Measurements from ENCODE around the gene SNRNP27.
"Not testable (repeated sequence)": the region's sequence is repeated elsewhere in the genome, so short reads cannot be mapped to it uniquely, and the experiment has no call there.

SNRNP27 gene

DNA sequence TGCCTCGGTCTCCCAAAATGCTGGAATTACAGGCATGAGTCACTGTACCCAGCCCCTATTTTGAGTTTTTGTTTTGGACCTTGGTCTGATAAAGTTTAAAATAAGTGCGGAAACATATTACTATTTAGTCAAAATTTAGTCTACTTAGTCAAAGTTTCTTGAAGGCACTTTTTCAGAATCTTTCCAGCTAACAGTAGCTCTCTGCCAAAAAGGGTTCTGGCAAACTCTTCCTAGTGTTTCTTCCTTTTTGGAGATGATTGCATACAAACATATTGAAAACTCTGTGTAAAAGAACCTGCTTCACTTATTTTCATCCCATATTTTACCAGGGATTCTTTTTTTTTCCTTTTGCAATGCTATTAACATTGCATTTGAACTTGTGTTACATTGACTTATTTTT is 35.5 kb upstream of the SNRNP27 start:
- Histone ChIP-seq H3K4me3 (ENCODE audit: insufficient read length, low read depth) (no peak overlapping the region), H3K9ac (ENCODE audit: insufficient read length, low read depth) (no peak overlapping the region), H3K36me3 (ENCODE audit: insufficient read depth, insufficient read length, low read length) (peaks cover 4% of the 10 kb centered on the region), H3K9me3 (ENCODE audit: insufficient read depth, low read length) (no peaks in the 10 kb centered on the region), H3K27me3 (ENCODE audit: insufficient read depth, insufficient read length) (no peaks in the 10 kb centered on the region), H3K4me1 (ENCODE audit: insufficient read depth, insufficient read length) (no peaks in the 10 kb centered on the region)
- TF ChIP-seq SUZ12 (IDR thresholded peaks at IDR 0.05; ENCODE audit: extremely low read depth, insufficient read depth, insufficient read length) (no peak), ZNF274 (IDR thresholded peaks at IDR 0.05; ENCODE audit: low read depth, low read length) (no peak), YY1 (IDR thresholded peaks at IDR 0.05; ENCODE audit: insufficient read depth, insufficient read length) (no peak)
- DNase-seq (ENCODE audit: low read depth, low spot score): no peak

DNA sequence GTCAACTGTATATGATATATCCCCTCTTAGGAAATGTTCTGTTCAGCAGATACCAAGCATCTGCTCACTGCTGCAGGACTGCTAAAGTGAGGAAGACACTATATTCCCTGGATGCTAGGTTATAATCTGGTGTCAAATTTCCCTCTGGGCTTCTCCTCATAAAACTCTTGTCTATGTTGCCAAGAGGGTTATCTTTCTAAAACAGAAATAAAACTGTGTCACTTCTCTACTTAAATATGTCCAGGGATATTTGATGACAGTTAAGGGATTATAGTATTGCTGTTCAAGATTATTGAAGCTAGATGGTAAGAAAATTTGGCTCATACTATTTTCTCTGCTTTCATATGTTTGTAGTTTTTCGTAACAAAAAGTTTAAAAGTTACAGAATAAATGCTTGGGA is 30.5 kb upstream of the SNRNP27 start:
- H3K9me3 ChIP-seq (ENCODE audit: insufficient read depth, low read length): no peaks in the 10 kb centered on the region
- peaks cover 37% of the 10 kb centered on the region for H3K36me3 ChIP-seq (ENCODE audit: insufficient read depth, insufficient read length, low read length)
- no peak for TF ChIP-seq YY1 (IDR thresholded peaks at IDR 0.05; ENCODE audit: insufficient read depth, insufficient read length)
- no peak for TF ChIP-seq SUZ12 (IDR thresholded peaks at IDR 0.05; ENCODE audit: extremely low read depth, insufficient read depth, insufficient read length)
- TF ChIP-seq ZNF274 (IDR thresholded peaks at IDR 0.05; ENCODE audit: low read depth, low read length): no peak
- H3K4me1 ChIP-seq (ENCODE audit: insufficient read depth, insufficient read length): no peaks in the 10 kb centered on the region
- no peak overlapping the region for H3K4me3 ChIP-seq (ENCODE audit: insufficient read length, low read depth)
- no peak for DNase-seq (ENCODE audit: low read depth, low spot score)
- H3K9ac ChIP-seq (ENCODE audit: insufficient read length, low read depth): no peak overlapping the region
- H3K27me3 ChIP-seq (ENCODE audit: insufficient read depth, insufficient read length): no peaks in the 10 kb centered on the region

DNA sequence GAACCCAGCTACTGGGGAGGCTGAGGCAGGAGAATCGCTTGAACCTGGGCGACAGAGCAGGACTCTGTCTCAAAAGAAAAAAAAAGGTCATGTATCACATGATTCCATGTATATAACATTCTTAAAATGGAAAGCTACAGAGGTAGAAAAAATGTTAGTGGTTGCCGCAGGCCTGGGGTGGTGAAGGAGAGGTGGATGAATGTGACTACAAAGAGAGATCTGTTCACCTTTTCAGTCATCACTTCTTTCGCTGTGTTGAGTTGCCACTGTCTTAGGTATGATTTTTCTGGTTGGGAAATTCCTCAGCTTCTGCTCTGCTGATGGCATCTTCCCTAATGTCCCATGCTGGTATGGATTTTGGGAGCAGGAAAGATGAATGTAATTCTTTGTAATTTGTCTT is 5.3 kb upstream of the SNRNP27 start:
- Histone ChIP-seq H3K9ac (ENCODE audit: insufficient read length, low read depth) (no peak overlapping the region), H3K36me3 (ENCODE audit: insufficient read depth, insufficient read length, low read length) (no peaks in the 10 kb centered on the region), H3K9me3 (ENCODE audit: insufficient read depth, low read length) (no peaks in the 10 kb centered on the region), H3K4me3 (ENCODE audit: insufficient read length, low read depth) (no peak overlapping the region), H3K4me1 (ENCODE audit: insufficient read depth, insufficient read length) (no peaks in the 10 kb centered on the region), H3K27me3 (ENCODE audit: insufficient read depth, insufficient read length) (no peaks in the 10 kb centered on the region)
- no peak for DNase-seq (ENCODE audit: low read depth, low spot score)
- TF ChIP-seq SUZ12 (IDR thresholded peaks at IDR 0.05; ENCODE audit: extremely low read depth, insufficient read depth, insufficient read length): no peak
- no peak for TF ChIP-seq ZNF274 (IDR thresholded peaks at IDR 0.05; ENCODE audit: low read depth, low read length)
- no peak for TF ChIP-seq YY1 (IDR thresholded peaks at IDR 0.05; ENCODE audit: insufficient read depth, insufficient read length)

DNA sequence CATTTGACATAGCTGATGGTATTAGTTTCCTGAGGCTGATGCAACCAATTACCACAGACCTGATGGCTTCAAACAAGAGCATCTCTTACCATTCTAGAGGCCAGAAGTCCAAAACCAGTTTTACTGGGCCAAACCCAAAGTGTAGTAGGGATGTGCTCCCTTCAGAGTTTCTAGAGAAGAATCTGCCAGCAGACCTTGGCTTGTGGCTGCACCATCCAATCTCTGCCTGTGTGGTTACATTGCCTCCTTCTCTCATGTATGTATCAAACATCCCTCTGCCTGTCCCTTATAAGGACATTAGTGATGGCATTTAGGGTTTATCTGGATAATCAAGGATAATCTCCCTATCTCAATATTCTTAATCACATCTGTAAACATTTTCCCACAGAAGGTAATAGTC is 4.5 kb upstream of the SNRNP27 start:
- H3K9me3 ChIP-seq (ENCODE audit: insufficient read depth, low read length): no peaks in the 10 kb centered on the region
- no peak overlapping the region for H3K9ac ChIP-seq (ENCODE audit: insufficient read length, low read depth)
- no peaks in the 10 kb centered on the region for H3K4me1 ChIP-seq (ENCODE audit: insufficient read depth, insufficient read length)
- TF ChIP-seq YY1 (IDR thresholded peaks at IDR 0.05; ENCODE audit: insufficient read depth, insufficient read length) (no peak), SUZ12 (IDR thresholded peaks at IDR 0.05; ENCODE audit: extremely low read depth, insufficient read depth, insufficient read length) (no peak), ZNF274 (IDR thresholded peaks at IDR 0.05; ENCODE audit: low read depth, low read length) (no peak)
- no peaks in the 10 kb centered on the region for H3K36me3 ChIP-seq (ENCODE audit: insufficient read depth, insufficient read length, low read length)
- no peak for DNase-seq (ENCODE audit: low read depth, low spot score)
- H3K27me3 ChIP-seq (ENCODE audit: insufficient read depth, insufficient read length): no peaks in the 10 kb centered on the region
- no peak overlapping the region for H3K4me3 ChIP-seq (ENCODE audit: insufficient read length, low read depth)

DNA sequence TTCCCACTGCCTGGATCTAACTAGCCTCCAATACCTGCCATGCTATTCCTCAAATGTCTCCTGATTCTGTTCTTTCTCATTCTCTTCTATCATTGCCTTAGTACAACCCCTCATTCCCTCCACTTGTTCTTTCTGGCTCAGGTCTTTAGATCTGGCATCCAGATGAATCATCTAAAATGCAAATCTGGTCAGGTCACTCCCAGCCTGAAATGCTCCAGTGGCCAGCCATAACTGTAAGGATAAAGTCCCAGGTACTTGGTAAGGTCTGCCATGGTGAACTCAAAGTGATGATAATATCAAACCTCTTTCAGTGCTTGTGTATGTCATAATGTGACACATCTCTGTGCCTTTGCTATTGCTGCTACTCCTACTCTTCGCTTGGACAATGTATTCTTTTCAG is 2.9 kb upstream of the SNRNP27 start:
- no peak overlapping the region for H3K9ac ChIP-seq (ENCODE audit: insufficient read length, low read depth)
- DNase-seq (ENCODE audit: low read depth, low spot score): no peak
- no peaks in the 10 kb centered on the region for H3K27me3 ChIP-seq (ENCODE audit: insufficient read depth, insufficient read length)
- no peaks in the 10 kb centered on the region for H3K9me3 ChIP-seq (ENCODE audit: insufficient read depth, low read length)
- TF ChIP-seq SUZ12 (IDR thresholded peaks at IDR 0.05; ENCODE audit: extremely low read depth, insufficient read depth, insufficient read length) (no peak), YY1 (IDR thresholded peaks at IDR 0.05; ENCODE audit: insufficient read depth, insufficient read length) (no peak)
- peaks cover 9% of the 10 kb centered on the region for H3K36me3 ChIP-seq (ENCODE audit: insufficient read depth, insufficient read length, low read length)
- H3K4me1 ChIP-seq (ENCODE audit: insufficient read depth, insufficient read length): no peaks in the 10 kb centered on the region
- H3K4me3 ChIP-seq (ENCODE audit: insufficient read length, low read depth): no peak overlapping the region

DNA sequence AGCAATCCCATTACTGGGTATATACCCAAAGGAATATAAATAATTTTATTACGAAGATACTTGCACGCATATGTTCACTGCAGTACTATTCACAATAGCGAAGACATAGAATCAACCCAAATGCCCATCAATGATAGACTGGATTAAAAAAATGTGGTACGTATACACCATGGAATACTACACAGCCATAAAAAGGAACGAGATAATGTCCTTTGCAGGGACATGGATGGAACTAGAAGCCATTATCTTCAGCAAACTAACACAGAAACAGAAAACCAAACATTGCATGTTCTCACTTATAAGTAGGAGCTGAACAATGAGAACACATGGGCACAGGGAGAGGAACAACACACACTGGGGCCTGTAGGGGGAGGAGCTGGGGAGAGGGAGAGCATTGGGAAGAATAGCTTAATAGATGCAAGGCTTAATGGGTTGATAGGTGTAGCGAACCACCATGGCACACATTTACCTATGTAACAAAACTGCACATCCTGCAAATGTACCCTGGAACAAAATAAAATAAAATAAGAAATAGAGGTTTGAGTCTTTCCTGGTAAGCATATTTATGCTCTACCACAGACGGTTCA is 825 bp upstream of the SNRNP27 start:
- not testable (repeated sequence) for H3K9me3 ChIP-seq (ENCODE audit: insufficient read depth, low read length); H3K4me1 ChIP-seq (ENCODE audit: insufficient read depth, insufficient read length); H3K4me3 ChIP-seq (ENCODE audit: insufficient read length, low read depth); H3K27me3 ChIP-seq (ENCODE audit: insufficient read depth, insufficient read length); H3K9ac ChIP-seq (ENCODE audit: insufficient read length, low read depth); DNase-seq (ENCODE audit: low read depth, low spot score)
- peaks cover 29% of the 10 kb centered on the region for H3K36me3 ChIP-seq (ENCODE audit: insufficient read depth, insufficient read length, low read length)

DNA sequence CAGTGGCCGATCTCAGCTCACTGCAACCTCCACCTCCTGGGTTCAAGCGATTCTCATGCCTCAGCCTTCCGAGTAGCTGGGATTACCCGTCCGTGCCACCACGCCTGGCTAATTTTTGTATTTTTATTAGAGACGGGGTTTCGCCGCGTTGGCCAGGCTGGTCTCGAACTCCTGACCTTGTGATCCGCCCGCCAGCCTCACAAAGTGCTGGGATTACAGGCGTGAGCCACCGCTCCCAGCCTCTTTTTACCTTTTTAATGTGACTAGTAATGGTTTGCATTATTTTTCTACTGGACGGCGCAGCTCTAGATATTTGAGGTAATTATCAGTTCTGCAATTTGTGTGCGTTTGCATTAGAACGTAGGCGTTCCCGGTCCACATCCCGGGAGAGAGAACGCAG is 981 bp downstream of the SNRNP27 start:
- H3K4me1 ChIP-seq (ENCODE audit: insufficient read depth, insufficient read length); H3K27me3 ChIP-seq (ENCODE audit: insufficient read depth, insufficient read length); H3K9me3 ChIP-seq (ENCODE audit: insufficient read depth, low read length); DNase-seq (ENCODE audit: low read depth, low spot score): not testable (repeated sequence)
- Histone ChIP-seq H3K9ac (ENCODE audit: insufficient read length, low read depth) (peak overlapping the region; percentile 32), H3K4me3 (ENCODE audit: insufficient read length, low read depth) (peak overlapping the region; percentile 69), H3K36me3 (ENCODE audit: insufficient read depth, insufficient read length, low read length) (peaks cover 46% of the 10 kb centered on the region)
